G401 (cell line): ENCODE measurements around the gene CUX1. TPM values are rescaled to one million over a fixed set of nuclear protein-coding genes. Genes with fewer than 3 reads are reported as not detected.
"Not testable (repeated sequence)": the region's sequence is repeated elsewhere in the genome, so short reads cannot be mapped to it uniquely, and the experiment has no call there.

ENCODE experiments used
- DNase-seq: peaks from one replicate; pipeline ENCODE4 v3.0.0-alpha.2; 2015; ENCODE audit warnings: low spot score
- in situ Hi-C: cut with HindIII; loops from 2 replicates; pipeline ENCODE4 v1.10.0; 2016; ENCODE audit warnings: low sequenced_read_pairs, mixed read lengths
- total RNA-seq: library from RNA; depleted of rRNA; stranded (reverse); fragments of >200 nt; shearing (Covaris generic); gene quantifications from 2 replicates; pipeline ENCODE4 v1.2.3, GENCODE V29; 2014; rRNA removed

The CUX1 gene
- total RNA-seq, 1 experiment from 2014 or later, result 23.2 TPM

DNA sequence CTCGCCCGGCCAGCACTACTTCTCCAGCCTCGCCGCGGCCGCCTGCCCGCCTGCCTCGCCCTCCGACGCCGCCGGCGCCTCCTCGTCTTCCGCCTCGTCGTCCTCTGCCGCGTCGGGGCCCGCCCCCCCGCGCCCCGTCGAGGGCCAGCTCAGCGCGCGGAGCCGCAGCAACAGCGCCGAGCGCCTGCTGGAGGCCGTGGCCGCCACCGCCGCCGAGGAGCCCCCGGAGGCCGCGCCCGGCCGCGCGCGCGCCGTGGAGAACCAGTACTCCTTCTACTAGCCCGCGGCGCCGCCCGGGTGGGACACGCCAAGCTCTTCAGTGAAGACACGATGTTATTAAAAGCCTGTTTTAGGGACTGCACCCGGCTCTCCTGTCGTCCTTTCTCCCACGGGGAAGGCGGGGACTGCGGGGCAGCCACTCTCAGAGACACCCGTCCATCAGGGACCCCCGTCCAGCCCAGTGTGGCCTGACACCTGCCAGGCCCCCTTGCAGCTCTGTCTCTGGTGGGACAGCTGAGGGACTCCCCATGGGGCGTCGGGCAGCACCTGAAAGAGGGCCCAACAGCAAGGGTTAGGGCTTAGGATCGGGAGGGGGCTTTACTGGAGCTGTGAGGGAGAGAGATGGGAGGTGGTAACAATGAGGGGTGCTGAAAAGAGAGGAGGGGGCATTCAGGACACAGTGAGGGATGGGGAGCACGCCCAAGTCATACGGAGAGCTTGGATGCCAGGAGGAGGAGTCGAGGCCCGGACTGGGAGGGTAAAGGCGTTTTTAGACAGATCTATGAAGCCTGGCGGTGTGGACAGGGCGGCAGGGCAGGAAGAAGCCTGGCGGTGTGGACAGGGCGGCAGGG, 504.1 kb downstream of the CUX1 start:
- in situ Hi-C loops, result no loop called here
- DNase-seq, result no peak

DNA sequence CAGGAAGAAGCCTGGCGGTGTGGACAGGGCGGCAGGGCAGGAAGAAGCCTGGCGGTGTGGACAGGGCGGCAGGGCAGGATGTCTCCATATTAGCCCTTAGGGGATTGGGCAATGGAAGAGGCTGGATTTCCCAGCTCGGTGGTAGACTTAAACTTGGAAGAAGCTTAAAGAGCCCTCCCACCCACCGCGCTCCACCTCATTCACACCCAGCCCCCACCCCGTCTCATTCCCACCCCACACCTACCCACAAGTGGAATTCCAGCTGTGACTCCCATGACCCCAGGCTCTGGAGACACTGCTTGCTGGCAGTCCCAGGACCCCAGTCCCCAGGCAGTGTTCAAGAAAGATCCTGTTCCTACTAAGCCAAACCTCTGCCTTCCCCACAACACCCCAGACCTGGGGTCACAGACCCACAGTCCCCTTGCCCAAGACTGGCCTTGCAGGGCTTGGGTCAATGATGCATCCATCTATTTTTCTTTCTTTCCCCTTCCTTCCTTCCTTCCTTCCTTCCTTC, 504.8 kb downstream of the CUX1 start:
- in situ Hi-C loops, result no loop called here
- no peak for DNase-seq

DNA sequence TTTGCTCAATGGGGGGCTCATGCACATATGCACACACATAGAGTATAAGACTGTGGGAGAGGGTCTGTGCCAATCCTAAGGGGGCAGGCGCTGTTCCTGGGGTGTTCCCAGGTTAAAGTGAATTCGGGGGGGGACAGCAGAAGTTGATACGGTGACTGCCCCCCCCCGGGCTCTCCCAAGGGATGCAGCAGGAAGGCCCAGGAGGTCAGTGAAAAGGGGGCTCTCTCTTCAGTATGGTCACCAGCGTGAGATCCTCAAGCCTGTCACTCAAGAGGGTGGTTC, 506.4 kb downstream of the CUX1 start:
- in situ Hi-C loops, result no loop called here
- no peak for DNase-seq

DNA sequence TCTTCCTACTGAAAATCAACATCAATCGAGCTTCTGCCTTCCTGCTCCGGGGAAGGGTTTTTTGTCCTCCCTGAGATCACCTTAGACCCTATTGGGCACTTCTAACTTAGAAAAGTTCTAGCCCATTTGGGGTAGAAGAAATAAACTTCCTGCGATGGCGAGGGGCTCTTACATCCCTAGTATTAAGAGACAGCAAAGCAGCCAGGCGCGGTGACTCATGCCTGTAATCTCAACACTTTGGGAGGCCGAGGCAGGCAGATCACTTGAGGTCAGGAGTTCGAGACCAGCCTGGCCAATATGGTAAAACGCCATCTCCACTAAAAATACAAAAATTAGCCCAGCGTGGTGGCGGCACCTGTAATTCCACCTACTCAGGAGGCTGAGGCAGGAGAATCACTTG, 507.7 kb downstream of the CUX1 start:
- in situ Hi-C loops, DNase-seq: not testable (repeated sequence)

DNA sequence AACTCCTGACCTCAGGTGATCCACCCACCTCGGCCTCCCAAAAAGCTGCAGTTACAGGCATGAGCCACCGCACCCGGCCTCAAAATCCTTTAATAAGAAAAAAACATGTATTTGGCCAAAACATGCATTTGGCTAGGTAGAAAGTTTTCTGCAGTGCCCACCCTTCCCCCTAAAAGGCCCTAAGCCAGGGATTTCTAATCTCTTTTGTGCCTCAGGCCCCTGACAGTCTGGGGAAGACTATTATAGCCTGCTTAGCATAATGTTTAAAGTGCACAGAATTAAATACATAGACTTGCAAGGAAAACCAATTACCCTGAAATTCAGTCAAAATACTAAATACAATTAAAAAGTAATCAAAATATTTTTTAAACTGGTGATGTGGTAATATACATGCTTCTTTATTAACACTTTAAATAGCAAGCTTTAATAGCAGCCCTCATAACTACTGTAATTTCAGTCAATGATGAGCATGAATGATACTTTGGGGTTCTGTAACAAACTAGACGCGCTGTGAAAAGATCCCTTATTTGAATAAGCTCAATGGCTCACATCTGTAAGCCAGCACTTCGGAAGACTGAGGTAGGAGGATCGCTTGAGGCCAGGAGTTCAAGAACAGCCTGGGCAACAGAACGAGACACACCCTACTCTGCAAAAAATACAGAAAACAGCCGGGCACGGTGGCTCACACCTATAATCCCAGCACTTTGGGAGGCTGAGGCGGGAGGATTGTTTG, 508.9 kb downstream of the CUX1 start:
- in situ Hi-C loops, result no loop called here
- no peak for DNase-seq

DNA sequence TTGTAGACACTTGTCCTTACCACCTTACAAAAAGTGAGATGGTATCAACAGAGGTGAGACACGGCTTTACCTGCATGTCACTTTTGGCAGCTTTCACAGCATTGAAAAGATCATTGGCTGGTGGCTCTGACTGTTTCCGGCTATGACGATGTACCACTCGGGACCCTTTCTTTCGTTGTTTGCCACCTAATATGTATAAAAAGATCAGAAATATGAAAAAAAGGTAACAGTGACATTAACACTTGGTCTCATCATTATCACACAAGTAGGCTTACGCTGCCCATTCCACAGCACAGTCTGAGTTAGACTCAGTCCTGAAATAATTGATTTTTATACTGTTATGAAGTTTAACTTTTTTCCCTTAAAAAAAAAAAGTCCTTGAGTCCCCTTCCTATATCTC, 509.8 kb downstream of the CUX1 start:
- in situ Hi-C loops, DNase-seq: not testable (repeated sequence)

DNA sequence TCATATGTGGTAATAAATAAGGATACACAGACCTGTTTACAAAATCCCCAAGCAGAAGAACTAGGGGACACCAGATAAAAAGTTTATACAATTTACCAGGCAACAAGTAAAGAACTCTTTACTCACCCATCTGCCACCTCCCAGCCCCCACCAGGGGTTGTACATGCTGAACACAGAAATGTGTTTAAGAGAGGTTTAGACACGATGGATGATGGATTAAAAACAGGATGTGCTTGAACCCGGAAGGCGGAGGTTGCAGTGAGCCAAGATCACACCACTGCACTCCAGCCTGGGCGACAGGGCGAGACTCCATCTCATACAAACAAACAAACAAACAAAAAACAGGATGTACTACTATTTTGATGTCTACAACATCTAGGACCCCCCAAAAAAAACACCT, 511.4 kb downstream of the CUX1 start:
- DNase-seq, in situ Hi-C loops: not testable (repeated sequence)

DNA sequence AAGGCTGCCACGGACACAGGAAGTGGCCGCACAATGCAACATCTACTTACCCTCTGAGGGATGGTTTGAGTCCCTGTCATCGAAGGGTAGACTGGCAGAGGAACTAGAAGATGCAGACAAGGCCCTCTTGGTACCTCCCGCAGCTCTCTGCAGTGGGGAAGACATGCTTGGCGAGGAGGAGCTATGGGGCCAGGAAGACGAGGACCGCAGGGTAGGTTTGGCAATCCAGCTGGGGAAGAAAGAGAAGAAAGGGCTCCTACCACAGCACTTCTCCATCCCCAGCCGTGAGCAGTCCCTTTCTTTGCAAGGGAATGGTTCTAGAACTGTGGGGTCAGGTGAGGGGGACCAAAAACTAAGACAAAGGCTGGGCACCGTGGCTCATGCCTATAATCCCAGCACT, 511.9 kb downstream of the CUX1 start:
- in situ Hi-C loops, DNase-seq: not testable (repeated sequence)

DNA sequence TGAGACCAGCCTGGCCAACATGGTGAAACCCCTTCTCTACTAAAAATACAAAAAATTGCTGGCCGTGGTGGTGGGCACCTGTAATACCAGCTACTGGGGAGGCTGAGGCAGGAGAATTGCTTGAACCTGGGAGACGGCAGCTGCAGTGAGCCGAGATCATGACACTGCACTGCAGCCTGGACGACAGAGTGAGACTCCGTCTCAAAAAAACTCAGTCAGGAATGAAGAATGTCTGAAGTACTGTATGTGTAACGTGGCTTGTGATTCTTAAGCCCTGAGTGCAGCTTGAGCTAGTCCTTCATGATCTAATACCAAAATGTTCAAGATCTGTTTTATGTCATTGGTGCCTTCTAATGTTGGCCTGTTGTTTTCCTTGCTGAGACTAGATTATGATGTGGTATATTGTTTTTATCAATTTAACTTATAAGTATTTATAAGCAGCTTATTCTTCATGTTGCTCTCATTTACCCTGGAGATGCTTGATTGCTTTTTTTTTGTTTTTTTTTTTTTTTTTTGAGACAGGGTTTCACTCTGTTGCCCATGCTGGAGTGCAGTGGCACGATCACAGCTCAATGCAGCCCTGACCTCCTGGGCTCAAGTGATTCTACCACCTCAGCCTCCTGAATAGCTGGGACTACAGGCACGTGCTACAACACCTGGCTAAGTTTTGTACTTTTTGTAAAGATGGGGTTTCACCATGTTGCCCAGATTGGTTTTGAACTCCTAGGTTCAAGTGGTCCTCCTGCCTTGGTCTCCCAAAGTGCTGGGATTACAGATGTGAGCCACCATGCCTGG, 513.4 kb downstream of the CUX1 start:
- in situ Hi-C loops, DNase-seq: not testable (repeated sequence)

Other genes with a start within 250 kb of the CUX1 start
- 0.17 TPM in 1 of 2 replicates, not detected in the other for gene MYL10, start 188.3 kb upstream of the CUX1 start, total RNA-seq